Measurements from ENCODE around the gene PTPRR. TPM values are rescaled to one million over a fixed set of nuclear protein-coding genes. Genes with fewer than 3 reads are reported as not detected.

The PTPRR gene
- total RNA-seq, 1 donor from 2014 or later, result 0.98 TPM

DNA sequence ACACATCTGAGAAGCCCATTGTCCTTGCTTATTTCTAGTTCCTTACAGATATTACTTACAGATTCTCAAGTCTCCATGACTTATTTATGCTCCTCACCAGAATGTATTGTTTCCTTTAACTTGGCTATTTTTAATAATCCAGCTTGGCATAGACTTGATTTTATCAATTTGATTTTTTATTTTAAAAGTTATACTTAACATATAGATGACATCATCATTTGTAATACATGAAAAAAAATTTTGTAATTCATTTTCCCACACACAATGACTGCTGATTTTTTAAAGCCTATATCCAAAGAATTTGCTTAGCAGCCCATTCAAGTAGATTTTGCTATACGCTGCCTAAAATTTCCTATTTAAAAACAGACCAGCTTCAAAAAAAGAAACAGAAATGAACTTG, 39.8 kb downstream of the PTPRR start:
- intact Hi-C loops (cut with DNase I), result no loop called here
- Histone ChIP-seq H3K36me3 (no peaks in the 10 kb centered on the region), H3K4me1 (no peaks in the 10 kb centered on the region)

DNA sequence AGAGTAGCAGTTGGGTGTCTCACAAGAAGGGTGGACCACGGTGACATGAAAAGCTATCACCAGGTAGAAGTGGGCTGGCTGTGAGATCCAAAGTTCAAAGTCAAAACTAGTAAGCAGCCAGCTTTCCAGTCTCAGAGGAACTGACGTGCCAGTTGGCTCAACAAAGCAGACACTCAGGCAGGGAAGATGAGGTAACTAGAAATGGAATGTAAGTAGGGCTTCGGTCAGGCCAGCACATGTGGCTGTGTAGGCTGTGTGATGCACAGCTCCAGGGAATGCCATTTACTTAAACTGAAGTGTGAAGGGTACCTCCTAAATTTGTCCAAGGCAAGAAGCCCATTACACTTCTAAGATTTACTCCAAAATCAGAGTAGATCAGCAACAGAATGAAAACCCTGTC, 43.6 kb downstream of the PTPRR start:
- Histone ChIP-seq H3K36me3 (no peaks in the 10 kb centered on the region), H3K27me3 (no peaks in the 10 kb centered on the region), H3K27ac (no peak overlapping the region), H3K9me3 (no peaks in the 10 kb centered on the region), H3K4me3 (no peak overlapping the region), H3K4me1 (no peaks in the 10 kb centered on the region)
- intact Hi-C loops (cut with DNase I), result no loop called here
- no peak for DNase-seq (ENCODE audit: extremely low spot score in 2 of 2)
- TF ChIP-seq POLR2AphosphoS5 (IDR thresholded peaks at IDR 0.05; ENCODE audit: insufficient read depth in 1 of 2, low read depth in 1 of 2), result no peak
- no peak for TF ChIP-seq POLR2A (IDR thresholded peaks at IDR 0.05)
- no peak for TF ChIP-seq CTCF (IDR thresholded peaks at IDR 0.05)

More for the DNA sequence above, 39.8 kb downstream of the PTPRR start:
- DNase-seq (ENCODE audit: extremely low spot score in 2 of 2), result no peak
- TF ChIP-seq CTCF (IDR thresholded peaks at IDR 0.05), result no peak
- no peak for TF ChIP-seq POLR2A (IDR thresholded peaks at IDR 0.05)
- no peak for TF ChIP-seq POLR2AphosphoS5 (IDR thresholded peaks at IDR 0.05; ENCODE audit: insufficient read depth in 1 of 2, low read depth in 1 of 2)
- H3K9me3 ChIP-seq, result no peaks in the 10 kb centered on the region
- H3K27ac ChIP-seq, result no peak overlapping the region
- no peak overlapping the region for H3K4me3 ChIP-seq
- H3K27me3 ChIP-seq, result no peaks in the 10 kb centered on the region

DNA sequence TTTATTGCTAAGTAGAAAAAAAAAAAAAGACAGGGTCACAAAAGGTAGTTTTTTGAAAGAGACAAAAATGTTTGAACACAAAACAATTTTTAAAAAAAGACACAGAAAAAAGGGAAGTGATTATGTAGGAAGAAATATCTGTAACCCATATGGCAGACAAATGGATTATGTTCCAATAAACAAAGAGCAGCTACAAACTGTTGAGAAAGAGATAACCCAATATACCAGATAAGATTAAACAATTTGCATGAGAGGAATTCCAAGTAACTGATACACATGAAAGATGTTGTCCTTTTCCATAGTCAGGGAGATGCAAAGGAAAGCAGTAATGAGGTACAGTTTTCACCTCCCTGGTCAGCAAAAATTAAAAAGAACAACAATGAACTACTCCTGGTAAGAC, 44.9 kb downstream of the PTPRR start:
- Histone ChIP-seq H3K9me3 (no peaks in the 10 kb centered on the region), H3K27ac (no peak overlapping the region), H3K27me3 (no peaks in the 10 kb centered on the region), H3K4me3 (no peak overlapping the region), H3K36me3 (no peaks in the 10 kb centered on the region), H3K4me1 (no peaks in the 10 kb centered on the region)
- intact Hi-C loops (cut with DNase I), result no loop called here
- DNase-seq (ENCODE audit: extremely low spot score in 2 of 2), result no peak
- no peak for TF ChIP-seq POLR2AphosphoS5 (IDR thresholded peaks at IDR 0.05; ENCODE audit: insufficient read depth in 1 of 2, low read depth in 1 of 2)
- TF ChIP-seq CTCF (IDR thresholded peaks at IDR 0.05), result no peak
- no peak for TF ChIP-seq POLR2A (IDR thresholded peaks at IDR 0.05)

DNA sequence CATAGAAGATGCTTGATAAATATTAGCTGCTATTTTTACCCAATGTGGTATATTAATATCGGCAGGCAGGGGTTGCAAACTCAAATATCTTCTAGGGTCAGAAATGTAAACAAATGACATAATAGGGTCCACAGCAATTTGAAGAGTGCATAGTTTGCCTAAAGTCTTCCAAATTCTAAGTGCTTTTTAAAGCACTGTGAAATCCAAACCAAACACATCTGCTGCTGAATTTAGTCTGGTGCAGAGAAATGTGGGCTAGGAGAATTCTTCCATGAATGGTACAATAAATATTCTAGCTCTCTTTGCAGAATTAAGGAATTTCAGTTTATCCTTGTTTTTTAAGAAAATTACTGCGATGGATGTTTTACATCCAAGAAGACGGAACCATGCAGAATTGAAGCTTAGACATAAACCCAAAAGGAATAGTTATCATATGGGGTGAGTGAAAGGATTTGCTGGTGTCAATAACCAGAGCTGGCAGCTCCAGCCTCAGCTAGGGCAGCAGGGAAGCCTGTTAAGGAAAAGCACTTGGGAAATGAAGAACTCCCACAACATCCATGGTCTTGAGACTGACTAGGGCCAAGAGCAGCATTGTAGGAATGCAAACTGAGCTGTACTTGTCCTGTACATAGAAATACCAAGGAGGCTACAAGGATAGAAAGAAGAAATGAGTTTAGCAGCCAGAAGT, 65.5 kb downstream of the PTPRR start:
- Histone ChIP-seq H3K4me3 (no peak overlapping the region), H3K36me3 (no peaks in the 10 kb centered on the region), H3K27ac (no peak overlapping the region), H3K9me3 (no peaks in the 10 kb centered on the region), H3K4me1 (no peaks in the 10 kb centered on the region), H3K27me3 (no peaks in the 10 kb centered on the region)
- no peak for DNase-seq (ENCODE audit: extremely low spot score in 2 of 2)
- TF ChIP-seq CTCF (IDR thresholded peaks at IDR 0.05) (no peak), POLR2AphosphoS5 (IDR thresholded peaks at IDR 0.05; ENCODE audit: insufficient read depth in 1 of 2, low read depth in 1 of 2) (no peak), POLR2A (IDR thresholded peaks at IDR 0.05) (no peak)
- intact Hi-C loops (cut with DNase I), result no loop called here

- H3K27me3 ChIP-seq, result no peaks in the 10 kb centered on the region
- no peaks in the 10 kb centered on the region for H3K4me1 ChIP-seq
- H3K9me3 ChIP-seq, result no peaks in the 10 kb centered on the region
- no peak overlapping the region for H3K4me3 ChIP-seq
- DNase-seq (ENCODE audit: extremely low spot score in 2 of 2), result no peak
- TF ChIP-seq CTCF (IDR thresholded peaks at IDR 0.05) (no peak), POLR2AphosphoS5 (IDR thresholded peaks at IDR 0.05; ENCODE audit: insufficient read depth in 1 of 2, low read depth in 1 of 2) (no peak), POLR2A (IDR thresholded peaks at IDR 0.05) (no peak)
- H3K36me3 ChIP-seq, result no peaks in the 10 kb centered on the region
- intact Hi-C loops (cut with DNase I), result no loop called here
- H3K27ac ChIP-seq, result no peak overlapping the region
These were observed 66.4 kb downstream of the PTPRR start for GRCh38 chr12:70854138-70854537.
